ENCODE data around the gene CMTM6. TPM values are rescaled to one million over a fixed set of nuclear protein-coding genes. Genes with fewer than 3 reads are reported as not detected.
"Not testable (repeated sequence)": the region's sequence is repeated elsewhere in the genome, so short reads cannot be mapped to it uniquely, and the experiment has no call there.

The CMTM6 gene
- total RNA-seq, 1 donor from 2014 or later, result 46.5 TPM

GRCh38 chr3:32450426-32450825 lies 52.2 kb downstream of the CMTM6 start:
- DNase-seq (ENCODE audit: low spot score) (peak; percentile 6), ATAC-seq (no peak)

- ATAC-seq (no peak), DNase-seq (ENCODE audit: low spot score) (no peak)
These were observed 53.0 kb downstream of the CMTM6 start for GRCh38 chr3:32449691-32450090.

GRCh38 chr3:32448686-32449474 lies 53.8 kb downstream of the CMTM6 start:
- no peak for DNase-seq (ENCODE audit: low spot score)

GRCh38 chr3:32447865-32448400 lies 54.7 kb downstream of the CMTM6 start:
- DNase-seq (ENCODE audit: low spot score) (no peak), ATAC-seq (no peak)

More at GRCh38 chr3:32448686-32449474, 53.8 kb downstream of the CMTM6 start:
- peak; percentile 29 for ATAC-seq

GRCh38 chr3:32443478-32443877 lies 59.2 kb downstream of the CMTM6 start:
- DNase-seq (ENCODE audit: low spot score), result no peak

GRCh38 chr3:32442766-32443165 lies 59.9 kb downstream of the CMTM6 start:
- ATAC-seq (no peak), DNase-seq (ENCODE audit: low spot score) (no peak)

More at GRCh38 chr3:32443478-32443877, 59.2 kb downstream of the CMTM6 start:
- ATAC-seq, result no peak

GRCh38 chr3:32440611-32441350 lies 61.9 kb downstream of the CMTM6 start:
- ATAC-seq, result no peak
- DNase-seq (ENCODE audit: low spot score), result peak; percentile 7

- DNase-seq (ENCODE audit: low spot score), result peak; percentile 21
- not testable (repeated sequence) for ATAC-seq
These were observed 63.2 kb downstream of the CMTM6 start for GRCh38 chr3:32439421-32439820.

- DNase-seq (ENCODE audit: low spot score) (peak; percentile 23), ATAC-seq (no peak)
These were observed 63.9 kb downstream of the CMTM6 start for GRCh38 chr3:32438596-32439344.

- DNase-seq (ENCODE audit: low spot score) (no peak), ATAC-seq (no peak)
These were observed 64.8 kb downstream of the CMTM6 start for GRCh38 chr3:32437896-32438295.

GRCh38 chr3:32436816-32437189 lies 65.8 kb downstream of the CMTM6 start:
- ATAC-seq, result no peak
- no peak for DNase-seq (ENCODE audit: low spot score)

- ATAC-seq, result no peak
- DNase-seq (ENCODE audit: low spot score), result no peak
These were observed 66.5 kb downstream of the CMTM6 start for GRCh38 chr3:32435911-32436815.

- no peak for DNase-seq (ENCODE audit: low spot score)
- no peak for ATAC-seq
These were observed 68.4 kb downstream of the CMTM6 start for GRCh38 chr3:32434206-32434605.

- no peak for ATAC-seq
- DNase-seq (ENCODE audit: low spot score), result peak; percentile 34
These were observed 69.7 kb downstream of the CMTM6 start for GRCh38 chr3:32432711-32433530.

GRCh38 chr3:32432045-32432710 lies 70.5 kb downstream of the CMTM6 start:
- ATAC-seq, result no peak
- DNase-seq (ENCODE audit: low spot score), result no peak

- no peak for ATAC-seq
- no peak for DNase-seq (ENCODE audit: low spot score)
These were observed 71.2 kb downstream of the CMTM6 start for GRCh38 chr3:32431481-32431880.

All from left lobe of liver (tissue), 2 donors.